Measurements from ENCODE around the gene INTS3.

- no peak for TF ChIP-seq POLR2AphosphoS5 (IDR thresholded peaks at IDR 0.05)
- no peak for TF ChIP-seq POLR2A (IDR thresholded peaks at IDR 0.05)
- TF ChIP-seq, protein P1, sequence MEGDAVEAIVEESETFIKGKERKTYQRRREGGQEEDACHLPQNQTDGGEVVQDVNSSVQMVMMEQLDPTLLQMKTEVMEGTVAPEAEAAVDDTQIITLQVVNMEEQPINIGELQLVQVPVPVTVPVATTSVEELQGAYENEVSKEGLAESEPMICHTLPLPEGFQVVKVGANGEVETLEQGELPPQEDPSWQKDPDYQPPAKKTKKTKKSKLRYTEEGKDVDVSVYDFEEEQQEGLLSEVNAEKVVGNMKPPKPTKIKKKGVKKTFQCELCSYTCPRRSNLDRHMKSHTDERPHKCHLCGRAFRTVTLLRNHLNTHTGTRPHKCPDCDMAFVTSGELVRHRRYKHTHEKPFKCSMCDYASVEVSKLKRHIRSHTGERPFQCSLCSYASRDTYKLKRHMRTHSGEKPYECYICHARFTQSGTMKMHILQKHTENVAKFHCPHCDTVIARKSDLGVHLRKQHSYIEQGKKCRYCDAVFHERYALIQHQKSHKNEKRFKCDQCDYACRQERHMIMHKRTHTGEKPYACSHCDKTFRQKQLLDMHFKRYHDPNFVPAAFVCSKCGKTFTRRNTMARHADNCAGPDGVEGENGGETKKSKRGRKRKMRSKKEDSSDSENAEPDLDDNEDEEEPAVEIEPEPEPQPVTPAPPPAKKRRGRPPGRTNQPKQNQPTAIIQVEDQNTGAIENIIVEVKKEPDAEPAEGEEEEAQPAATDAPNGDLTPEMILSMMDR (IDR thresholded peaks at IDR 0.05) = no peak
- TF ChIP-seq EP300 (IDR thresholded peaks at IDR 0.05) = no peak
Measured at GRCh38 chr1:153778824-153779519, 51.1 kb downstream of the INTS3 start.

Data from upper lobe of left lung (tissue), 4 donors.